CD4-positive, alpha-beta T cell (primary cell): Measurements from ENCODE around the gene PDGFA. TPM values are rescaled to one million over a fixed set of nuclear protein-coding genes. Genes with fewer than 3 reads are reported as not detected.

Source experiments
- ATAC-seq: fragments of 200-7000 bp; cut with Tn5 transposase; one replicate; pipeline ENCODE4 v1.10.0; 2022; ENCODE audit warnings: mild to moderate bottlenecking; ENCODE audit not compliant: poor library complexity
- CTCF ChIA-PET: fragments of 350-600 bp; sonication (Branson Sonifier 250); formaldehyde crosslinking; loops from one replicate; lab custom pipeline; 2021; ENCODE audit warnings: antibody characterized with exemption, inconsistent platforms; lab: Charles Lee
- POLR2A ChIA-PET: fragments of 350-600 bp; sonication (Branson Sonifier 250); formaldehyde crosslinking; loops from one replicate; lab custom pipeline; 2021; ENCODE audit warnings: antibody characterized with exemption, inconsistent platforms; lab: Charles Lee
- DNase-seq, 14 experiments: peaks; one replicate each; pipeline ENCODE4 v3.0.0-alpha.2; 2013 to 2020; ENCODE audit warnings: mixed read lengths in 2 of 14
- H3K27ac ChIP-seq, 2 donors: one replicate each; pipeline versions ENCODE4 v1.5.1 to v1.7.0; 2013; ENCODE audit warnings: low read length in 2 of 2, low read depth in 1 of 2, mild to moderate bottlenecking in 1 of 2
- H3K27me3 ChIP-seq, 2 experiments: 1 replicate in 1 of 2; 2 replicates in 1 of 2; pipeline versions ENCODE4 v1.6.1 to v1.7.0; 2013; ENCODE audit warnings: low read length in 2 of 2, control low read depth in 1 of 2, mild to moderate bottlenecking in 1 of 2, moderate library complexity in 1 of 2; ENCODE audit not compliant: insufficient read depth in 2 of 2, control insufficient read depth in 1 of 2
- H3K36me3 ChIP-seq: one replicate; pipeline ENCODE4 v1.6.1; 2013; ENCODE audit warnings: low read length, control low read depth; ENCODE audit not compliant: insufficient read depth
- H3K4me1 ChIP-seq: one replicate; pipeline ENCODE4 v1.6.1; 2013; ENCODE audit warnings: low read length, control low read depth; ENCODE audit not compliant: insufficient read depth
- H3K4me3 ChIP-seq: one replicate; pipeline ENCODE4 v1.5.1; 2013; ENCODE audit warnings: mild to moderate bottlenecking, low read length, moderate library complexity
- H3K9me3 ChIP-seq, 2 experiments: 1 replicate in 1 of 2; 2 replicates in 1 of 2; pipeline versions ENCODE4 v1.6.1 to v1.7.0; 2013; ENCODE audit warnings: low read length in 2 of 2, mild to moderate bottlenecking in 2 of 2, control low read depth in 1 of 2, moderate library complexity in 1 of 2; ENCODE audit not compliant: control insufficient read depth in 1 of 2, insufficient read depth in 1 of 2
- H3K27ac Mint-ChIP-seq: one replicate; pipeline ENCODE4 v1.8.0; 2020; ENCODE audit warnings: mixed read lengths
- H3K27me3 Mint-ChIP-seq: one replicate; pipeline ENCODE4 v1.8.0; 2021; ENCODE audit warnings: mixed read lengths
- H3K36me3 Mint-ChIP-seq: one replicate; pipeline ENCODE4 v1.8.0; 2021; ENCODE audit warnings: low read depth, mixed read lengths
- H3K4me1 Mint-ChIP-seq: one replicate; pipeline ENCODE4 v1.8.0; 2021; ENCODE audit warnings: low read depth, mixed read lengths
- H3K4me3 Mint-ChIP-seq: one replicate; pipeline ENCODE4 v1.8.0; 2020; ENCODE audit warnings: mild to moderate bottlenecking, mixed read lengths
- H3K9me3 Mint-ChIP-seq: one replicate; pipeline ENCODE4 v1.8.0; 2020; ENCODE audit warnings: mixed read lengths
- CTCF ChIP-seq: fragments of 200-600 bp; IDR thresholded peaks from one replicate; pipeline ENCODE4 v1.8.0; 2022; ENCODE audit warnings: antibody characterized with exemption, mild to moderate bottlenecking
- intact Hi-C, 2 experiments: fragments of 100-400 bp; cut with DNase I in 1 of 2; cut with micrococcal nuclease in 1 of 2; formaldehyde crosslinking; loops; one replicate each; pipeline versions ENCODE4 v1.15.1 to v1.9.0; 2023 to 2025; cut with DNase I, micrococcal nuclease
- total RNA-seq, 174 experiments: library from RNA in 2 of 174; stranded (reverse) in 2 of 174; gene quantifications; one replicate each; pipeline ENCODE4 v1.2.3 and lab custom pipeline; 2021 to 2026

Gene PDGFA
- total RNA-seq, 2 experiments from 2014 or later = 0.55 to 0.70 TPM

DNA sequence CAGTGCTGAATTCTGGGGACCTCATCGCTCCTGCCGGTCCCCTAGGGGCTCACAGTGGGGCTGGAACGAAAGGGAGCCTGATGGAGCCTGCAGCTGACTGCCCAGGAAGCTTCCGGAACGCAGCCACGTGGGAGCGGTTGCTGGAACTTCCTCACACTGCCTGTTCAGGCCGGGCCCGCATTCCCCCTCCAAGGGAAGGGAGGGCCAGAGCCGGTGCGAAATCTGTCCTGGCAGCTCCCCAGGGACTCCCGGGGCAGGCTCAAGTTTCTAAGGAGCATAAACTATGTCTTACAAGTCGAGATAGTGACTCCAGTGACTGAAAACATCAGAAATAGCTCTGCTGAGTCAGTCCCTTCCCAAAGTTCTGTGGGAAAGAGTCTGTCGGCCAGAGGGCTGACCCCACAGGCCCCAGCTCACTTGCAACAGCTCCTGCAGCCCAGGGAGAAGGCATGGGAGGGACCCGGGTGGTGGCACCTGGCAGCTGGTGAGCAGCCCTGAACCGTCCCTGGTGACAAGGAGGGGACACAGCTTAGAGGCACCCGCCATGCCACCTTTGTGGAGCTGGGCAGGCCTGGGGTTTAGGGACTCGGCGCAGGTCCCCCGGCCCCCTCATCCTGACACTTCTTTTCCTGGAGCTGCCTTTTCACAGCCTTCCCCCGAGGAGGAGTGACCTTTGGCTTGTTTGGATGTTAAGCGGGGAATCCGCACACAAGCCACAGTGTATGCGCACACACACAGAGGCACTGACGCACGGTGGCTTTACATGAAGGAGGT is 47.6 kb downstream of the PDGFA start:
- H3K4me3 Mint-ChIP-seq = peak overlapping the region; percentile 6
- no peak for TF ChIP-seq CTCF
- Histone ChIP-seq H3K4me3 (no peak overlapping the region), H3K27ac (no peak overlapping the region), H3K9me3 (peaks cover 5 to 36% of the 10 kb centered on the region in 2 experiments), H3K4me1 (peaks cover 10% of the 10 kb centered on the region), H3K36me3 (no peaks in the 10 kb centered on the region), H3K27me3 (no peaks in the 10 kb centered on the region)
- peaks cover 19% of the 10 kb centered on the region for H3K4me1 Mint-ChIP-seq
- ChIA-PET POLR2A (no interaction called here), CTCF (no interaction called here)
- peak; percentile 56 for ATAC-seq
- intact Hi-C loops = no loop called here
- no peaks in the 10 kb centered on the region for H3K27me3 Mint-ChIP-seq
- DNase-seq = peak in 3 of 14 experiments; percentile 24 to 26 (median 25)
- peaks cover 9% of the 10 kb centered on the region for H3K9me3 Mint-ChIP-seq
- no peaks in the 10 kb centered on the region for H3K36me3 Mint-ChIP-seq
- H3K27ac Mint-ChIP-seq = peak overlapping the region; percentile 69

GRCh38 chr7:471191-471865 is 48.3 kb downstream of the PDGFA start:
- ChIA-PET CTCF (no interaction called here), POLR2A (no interaction called here)
- H3K27ac ChIP-seq = no peak overlapping the region
- H3K36me3 ChIP-seq = no peaks in the 10 kb centered on the region
- peaks cover 9% of the 10 kb centered on the region for H3K9me3 Mint-ChIP-seq
- no peak overlapping the region for H3K4me3 Mint-ChIP-seq
- H3K27ac Mint-ChIP-seq = no peak overlapping the region
- no peak for DNase-seq
- intact Hi-C loops = no loop called here
- no peak for TF ChIP-seq CTCF
- H3K4me3 ChIP-seq = no peak overlapping the region
- peaks cover 10% of the 10 kb centered on the region for H3K4me1 ChIP-seq
- peaks cover 19% of the 10 kb centered on the region for H3K4me1 Mint-ChIP-seq
- H3K27me3 Mint-ChIP-seq = no peaks in the 10 kb centered on the region
- H3K9me3 ChIP-seq = peaks cover 5 to 43% of the 10 kb centered on the region in 2 experiments
- ATAC-seq = no peak
- H3K27me3 ChIP-seq = no peaks in the 10 kb centered on the region
- H3K36me3 Mint-ChIP-seq = no peaks in the 10 kb centered on the region

DNA sequence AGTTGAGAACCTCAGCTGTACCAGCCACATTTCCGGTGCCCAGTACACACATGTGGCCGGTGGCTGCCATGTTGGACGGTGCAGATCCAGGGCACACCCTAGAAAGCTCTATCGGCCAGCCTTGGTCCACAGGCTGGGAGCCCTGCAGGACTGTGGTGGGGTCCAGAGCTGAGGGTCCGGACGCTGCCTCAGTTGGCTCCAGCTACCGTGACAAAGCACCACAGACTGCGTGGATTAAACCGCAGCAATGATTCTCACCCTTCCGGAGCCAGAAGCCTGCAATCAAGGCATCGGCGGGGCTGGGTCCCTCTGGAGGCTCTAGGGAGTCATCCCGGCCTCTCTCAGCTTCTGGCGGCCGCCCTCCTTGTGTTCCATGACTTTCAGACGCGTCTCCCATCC is 50.1 kb downstream of the PDGFA start:
- Mint-ChIP-seq H3K4me3 (no peak overlapping the region), H3K9me3 (peaks cover 9% of the 10 kb centered on the region), H3K36me3 (no peaks in the 10 kb centered on the region), H3K27me3 (no peaks in the 10 kb centered on the region), H3K27ac (no peak overlapping the region), H3K4me1 (peaks cover 19% of the 10 kb centered on the region)
- POLR2A ChIA-PET = no interaction called here
- Histone ChIP-seq H3K36me3 (no peaks in the 10 kb centered on the region), H3K4me1 (peaks cover 10% of the 10 kb centered on the region), H3K27me3 (no peaks in the 10 kb centered on the region), H3K9me3 (peaks cover 5 to 33% of the 10 kb centered on the region in 2 experiments), H3K27ac (no peak overlapping the region), H3K4me3 (no peak overlapping the region)
- CTCF ChIA-PET = no interaction called here
- DNase-seq = no peak
- intact Hi-C loops = no loop called here
- TF ChIP-seq CTCF = no peak
- no peak for ATAC-seq
